Neural cell (in vitro differentiated cells): ENCODE measurements around the gene ZFP3. TPM values are rescaled to one million over a fixed set of nuclear protein-coding genes. Genes with fewer than 3 reads are reported as not detected.
"Not testable (repeated sequence)": the region's sequence is repeated elsewhere in the genome, so short reads cannot be mapped to it uniquely, and the experiment has no call there.

Experiments
- H2AFZ ChIP-seq: fragments of 200-600, 300-800 bp; sonication (generic), shearing (Covaris generic); 2 replicates; pipeline ENCODE4 v1.6.0; 2014; ENCODE audit warnings: low read depth, mild to moderate bottlenecking, antibody characterized with exemption, low read length, moderate library complexity
- H3F3A ChIP-seq: fragments of 200-600 bp; shearing (Covaris generic); 2 replicates; pipeline ENCODE4 v1.6.1; 2016; ENCODE audit warnings: mild to moderate bottlenecking, moderate library complexity, mixed read lengths, antibody characterized with exemption, low read length; ENCODE audit not compliant: insufficient read depth, poor library complexity, severe bottlenecking
- H3K27ac ChIP-seq: fragments of 200-600, 300-800 bp; sonication (generic), shearing (Covaris generic); 2 replicates; pipeline ENCODE4 v1.5.1; 2014; ENCODE audit warnings: mild to moderate bottlenecking, low read length, moderate library complexity
- H3K27me3 ChIP-seq: fragments of 300-800, 200-600 bp; sonication (generic), shearing (Covaris generic); 2 replicates; pipeline ENCODE4 v1.6.0; 2014; ENCODE audit warnings: mild to moderate bottlenecking, low read depth, low read length, moderate library complexity; ENCODE audit not compliant: insufficient read depth
- H3K36me3 ChIP-seq: fragments of 300-800, 200-600 bp; sonication (generic), shearing (Covaris generic); 2 replicates; pipeline ENCODE4 v1.5.1; 2014; ENCODE audit warnings: mild to moderate bottlenecking, antibody characterized with exemption, low read length, moderate library complexity; ENCODE audit not compliant: insufficient read depth
- H3K4me2 ChIP-seq: fragments of 300-800, 200-600 bp; sonication (generic), shearing (Covaris generic); 2 replicates; pipeline ENCODE4 v1.6.0; 2014; ENCODE audit warnings: mild to moderate bottlenecking, low read length
- H3K4me3 ChIP-seq: fragments of 300-800, 200-600 bp; sonication (generic), shearing (Covaris generic); 2 replicates; pipeline ENCODE4 v1.5.1; 2014; ENCODE audit warnings: mild to moderate bottlenecking, low read length, moderate library complexity
- H3K79me2 ChIP-seq: fragments of 200-600 bp; shearing (Covaris generic); replicated peaks from 2 replicates; pipeline ENCODE4 v1.6.0; 2014; ENCODE audit warnings: mild to moderate bottlenecking, low read length, moderate library complexity; ENCODE audit not compliant: insufficient read depth
- H3K9ac ChIP-seq: fragments of 300-800, 200-600 bp; sonication (generic), shearing (Covaris generic); 2 replicates; pipeline ENCODE4 v1.6.1; 2016; ENCODE audit warnings: mild to moderate bottlenecking, low read length, mixed read lengths
- H3K9me2 ChIP-seq: fragments of 200-600 bp; shearing (Covaris generic); 2 replicates; pipeline ENCODE4 v1.6.1; 2016; ENCODE audit warnings: mild to moderate bottlenecking, low read length, mixed read lengths; ENCODE audit not compliant: insufficient read depth
- H3K9me3 ChIP-seq: fragments of 200-600, 300-800 bp; sonication (generic), shearing (Covaris generic); 2 replicates; pipeline ENCODE4 v1.6.1; 2016; ENCODE audit warnings: mild to moderate bottlenecking, mixed run types, low read length, moderate library complexity, mixed read lengths
- H4K20me1 ChIP-seq: fragments of 200-600 bp; shearing (Covaris generic); 2 replicates; pipeline ENCODE4 v1.6.1; 2016; ENCODE audit warnings: mild to moderate bottlenecking, mixed run types; ENCODE audit not compliant: insufficient read depth
- EP300 ChIP-seq: fragments of 450-650 bp; conservative IDR thresholded peaks from 2 replicates; pipeline ENCODE4 v1.6.1; 2014; ENCODE audit warnings: antibody characterized with exemption, mild to moderate bottlenecking, moderate library complexity; ENCODE audit not compliant: poor library complexity, severe bottlenecking
- EZH2 ChIP-seq: fragments of 200-600, 300-800 bp; shearing (Covaris generic), sonication (generic); IDR thresholded peaks from 2 replicates; pipeline ENCODE4 v1.6.1; 2014; ENCODE audit warnings: antibody characterized with exemption, low read length, borderline replicate concordance, mild to moderate bottlenecking; ENCODE audit not compliant: insufficient read depth, poor library complexity, severe bottlenecking
- POLR2AphosphoS5 ChIP-seq: IDR thresholded peaks from 2 replicates; pipeline ENCODE4 v1.6.1; 2012
- RAD21 ChIP-seq: fragments of 450-650 bp; conservative IDR thresholded peaks from 2 replicates; pipeline ENCODE4 v1.6.1; 2014; ENCODE audit warnings: antibody characterized with exemption, mild to moderate bottlenecking, moderate library complexity
- SMC3 ChIP-seq: fragments of 450-650 bp; conservative IDR thresholded peaks from 2 replicates; pipeline ENCODE4 v1.6.1; 2014; ENCODE audit warnings: antibody characterized with exemption, mild to moderate bottlenecking, moderate library complexity; ENCODE audit not compliant: poor library complexity
- polyA minus RNA-seq: library from RNA; depleted of rRNA, polyadenylated mRNA; stranded (reverse); fragments of >200 nt; gene quantifications from 2 replicates; pipeline ENCODE4 v1.2.3, GENCODE V29; 2014
- polyA plus RNA-seq: library from polyadenylated mRNA; depleted of rRNA; stranded (reverse); fragments of >200 nt; gene quantifications from 2 replicates; pipeline ENCODE4 v1.2.3, GENCODE V29; 2014
- TF ChIP-seq, protein P1 (sequence below): fragments of 450-650 bp; IDR thresholded peaks from 2 replicates; pipeline ENCODE4 v1.5.1; 2014; ENCODE audit warnings: antibody characterized with exemption, mild to moderate bottlenecking, moderate library complexity; ENCODE audit not compliant: poor library complexity, severe bottlenecking

The ZFP3 gene
- polyA plus RNA-seq (0.05 and 0.20 TPM in 2 replicates), polyA minus RNA-seq (0.97 and 1.0 TPM in 2 replicates)

DNA sequence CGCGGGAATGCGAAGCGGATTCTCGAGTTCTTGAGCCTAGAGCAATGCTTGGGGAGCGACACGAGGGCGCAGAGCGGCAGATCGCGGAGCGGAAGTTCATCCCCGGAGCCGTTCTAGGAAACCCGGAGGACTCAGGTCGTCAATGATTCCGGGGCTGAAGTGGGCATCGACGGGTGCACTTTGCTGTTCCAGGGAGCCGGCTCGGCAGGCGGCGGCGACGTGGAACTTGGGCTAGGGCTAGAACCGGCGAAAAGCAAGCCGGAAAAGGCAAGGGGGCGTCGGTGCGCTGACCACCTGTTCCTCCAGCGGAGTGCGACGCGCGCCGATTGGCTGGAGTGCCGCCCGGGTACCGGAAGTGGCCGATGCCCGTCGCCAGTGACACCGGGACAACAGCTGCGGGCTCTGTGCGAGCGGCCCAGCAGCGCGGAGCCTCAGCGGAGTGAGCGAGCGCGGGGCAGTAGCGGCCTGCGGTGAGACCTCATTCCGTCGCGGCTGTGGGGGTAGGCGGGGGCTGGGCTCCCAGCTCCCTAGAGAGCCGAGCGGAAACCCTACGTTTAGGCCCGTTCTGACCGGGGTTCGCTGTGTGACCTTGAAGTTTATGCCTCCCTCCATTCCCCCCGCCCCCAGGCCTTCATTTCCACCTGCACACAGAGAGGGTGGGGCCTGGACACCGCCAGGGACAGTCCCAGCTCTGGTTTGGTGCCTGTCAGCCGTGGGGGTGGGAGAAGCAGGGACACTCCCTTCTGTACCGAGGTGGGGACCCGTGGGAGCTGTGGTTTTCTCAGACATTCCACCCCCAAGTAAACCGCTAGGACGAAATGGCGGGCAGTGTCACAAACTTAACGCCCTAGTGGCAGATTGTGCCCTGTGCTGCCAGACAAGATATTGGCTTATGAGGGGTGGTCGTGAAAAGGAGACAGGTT is at the start of gene ZFP3:
ZFP3 (plus strand) TSS at position 362 of the 923 bp plus-strand sequence. CDS start 13,038 bp downstream, outside the sequence.
- peak within 1 kb of the TSS; percentile 47 for H3K4me3 ChIP-seq
- H3K4me2 ChIP-seq = no peak within 1 kb of the TSS
- H3K9me2 ChIP-seq = no peaks in the 10 kb centered on the region
- H3K9ac ChIP-seq = no peak within 1 kb of the TSS
- H3K79me2 ChIP-seq = no peaks in the 10 kb centered on the region
- no peaks in the 10 kb centered on the region for H3K36me3 ChIP-seq
- H3K27me3 ChIP-seq = no peaks in the 10 kb centered on the region
- H2AFZ ChIP-seq = no peak within 1 kb of the TSS
- TF ChIP-seq POLR2AphosphoS5 (no peak), EZH2 (no peak), EP300 (no peak)
- no peaks in the 10 kb centered on the region for H3F3A ChIP-seq
- H3K27ac ChIP-seq = no peak within 1 kb of the TSS
- no peaks in the 10 kb centered on the region for H3K9me3 ChIP-seq
- H4K20me1 ChIP-seq = no peaks in the 10 kb centered on the region

- H3K27ac ChIP-seq, H3K4me3 ChIP-seq, H3K4me2 ChIP-seq, H4K20me1 ChIP-seq, H2AFZ ChIP-seq, H3K9ac ChIP-seq, H3K36me3 ChIP-seq, H3K27me3 ChIP-seq, H3K9me3 ChIP-seq, H3K9me2 ChIP-seq, H3F3A ChIP-seq, H3K79me2 ChIP-seq: not testable (repeated sequence)
Observed at GRCh38 chr17:5030168-5030567, 48.1 kb upstream of the ZFP3 start.

- Histone ChIP-seq H3K79me2 (no peaks in the 10 kb centered on the region), H2AFZ (peak overlapping the region; percentile 60), H3K9me3 (no peaks in the 10 kb centered on the region), H4K20me1 (no peaks in the 10 kb centered on the region), H3K9me2 (no peaks in the 10 kb centered on the region), H3K4me2 (peak overlapping the region; percentile 65), H3F3A (no peaks in the 10 kb centered on the region), H3K9ac (peak overlapping the region; percentile 57), H3K36me3 (no peaks in the 10 kb centered on the region), H3K4me3 (peak overlapping the region; percentile 64), H3K27me3 (no peaks in the 10 kb centered on the region), H3K27ac (peak overlapping the region; percentile 20)
- TF ChIP-seq, protein P1, sequence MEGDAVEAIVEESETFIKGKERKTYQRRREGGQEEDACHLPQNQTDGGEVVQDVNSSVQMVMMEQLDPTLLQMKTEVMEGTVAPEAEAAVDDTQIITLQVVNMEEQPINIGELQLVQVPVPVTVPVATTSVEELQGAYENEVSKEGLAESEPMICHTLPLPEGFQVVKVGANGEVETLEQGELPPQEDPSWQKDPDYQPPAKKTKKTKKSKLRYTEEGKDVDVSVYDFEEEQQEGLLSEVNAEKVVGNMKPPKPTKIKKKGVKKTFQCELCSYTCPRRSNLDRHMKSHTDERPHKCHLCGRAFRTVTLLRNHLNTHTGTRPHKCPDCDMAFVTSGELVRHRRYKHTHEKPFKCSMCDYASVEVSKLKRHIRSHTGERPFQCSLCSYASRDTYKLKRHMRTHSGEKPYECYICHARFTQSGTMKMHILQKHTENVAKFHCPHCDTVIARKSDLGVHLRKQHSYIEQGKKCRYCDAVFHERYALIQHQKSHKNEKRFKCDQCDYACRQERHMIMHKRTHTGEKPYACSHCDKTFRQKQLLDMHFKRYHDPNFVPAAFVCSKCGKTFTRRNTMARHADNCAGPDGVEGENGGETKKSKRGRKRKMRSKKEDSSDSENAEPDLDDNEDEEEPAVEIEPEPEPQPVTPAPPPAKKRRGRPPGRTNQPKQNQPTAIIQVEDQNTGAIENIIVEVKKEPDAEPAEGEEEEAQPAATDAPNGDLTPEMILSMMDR = peak; percentile 69
- TF ChIP-seq EP300 (no peak), SMC3 (peak; percentile 67), RAD21 (peak; percentile 49)
Observed at GRCh38 chr17:5031365-5032082, 46.7 kb upstream of the ZFP3 start.
